ENCODE data around the gene EXOSC2.

DNA sequence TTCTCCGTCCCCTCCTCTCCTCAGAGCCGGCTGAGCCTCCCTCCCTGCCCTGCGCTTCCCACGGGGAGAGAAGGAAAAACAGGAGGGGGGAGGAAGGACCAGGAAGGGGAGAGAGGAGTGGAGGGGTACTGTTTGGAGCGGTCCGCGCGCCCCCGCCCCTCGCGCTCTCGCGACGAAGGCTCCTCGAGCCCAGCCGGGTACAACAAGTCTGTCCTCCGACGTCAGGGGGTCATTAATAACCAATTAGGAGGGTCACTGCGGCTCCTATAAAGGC lies 29.7 kb upstream of the EXOSC2 start:
- no peak for TF ChIP-seq TEAD4 (IDR thresholded peaks at IDR 0.05)
- TF ChIP-seq EGR1 (IDR thresholded peaks at IDR 0.05), result no peak
- TF ChIP-seq TCF12 (IDR thresholded peaks at IDR 0.05; ENCODE audit: low read depth), result no peak
- TF ChIP-seq, protein P1, sequence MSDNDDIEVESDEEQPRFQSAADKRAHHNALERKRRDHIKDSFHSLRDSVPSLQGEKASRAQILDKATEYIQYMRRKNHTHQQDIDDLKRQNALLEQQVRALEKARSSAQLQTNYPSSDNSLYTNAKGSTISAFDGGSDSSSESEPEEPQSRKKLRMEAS (IDR thresholded peaks at IDR 0.05), result no peak

Measured in Ishikawa (cell line).